Measurements from ENCODE around the gene XYLT1. TPM values are rescaled to one million over a fixed set of nuclear protein-coding genes. Genes with fewer than 3 reads are reported as not detected.

XYLT1 gene
- total and polyA plus RNA-seq, 10 of the 15 experiments (the other 5 are each of a cell fraction or from before 2014, with no cell fraction given): 0.88 to 14.8 (median 5.8) TPM

DNA sequence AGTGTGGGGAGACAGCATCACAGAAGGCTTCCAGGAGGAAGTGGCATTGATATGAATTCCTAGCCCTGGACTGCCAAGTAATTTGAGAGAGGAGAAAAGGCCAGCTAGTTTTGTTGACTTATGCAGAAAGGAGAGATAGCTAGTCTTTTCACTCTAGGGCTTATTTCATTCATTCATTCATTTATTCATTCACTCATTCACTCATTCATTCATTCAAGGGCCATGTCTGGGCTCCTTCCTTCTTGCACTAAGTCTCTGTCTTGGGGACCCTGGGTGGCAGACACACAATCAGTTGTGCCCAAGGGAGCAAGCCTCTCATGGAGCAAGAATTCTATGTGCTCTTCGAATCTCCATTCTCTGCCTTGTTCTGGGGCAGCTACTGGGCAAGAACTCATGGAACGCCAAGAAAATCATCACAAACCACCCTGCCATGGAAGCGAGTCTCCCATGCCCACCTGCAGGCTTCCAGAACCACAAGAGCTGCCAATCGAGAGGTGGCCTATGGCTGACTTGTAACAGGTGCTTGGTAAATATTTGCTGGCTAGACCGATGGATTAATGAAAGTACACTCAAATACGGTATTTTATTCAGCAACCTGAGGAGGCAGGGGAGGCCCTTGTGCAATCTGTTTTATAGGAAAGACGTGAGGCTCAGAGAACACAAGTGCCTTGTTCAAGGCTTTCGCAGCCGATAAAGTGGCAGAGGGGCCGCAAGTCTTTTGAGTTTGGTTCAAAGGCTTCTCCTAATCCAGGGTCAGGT lies 223.6 kb downstream of the XYLT1 start:
- ChIA-PET POLR2A (no interaction called here), SMC1A (ENCODE audit: uncharacterized antibody, unreplicated experiment) (interaction anchor here (1.0 to 1.8 kb wide), 3 partner anchors 8 to 54 kb away, joined by 3 to 9 read pairs (median 3); no protein-coding TSS in a partner anchor), CTCF (interaction anchor here (0.9 to 1.6 kb wide), 4 partner anchors 9 to 32 kb away, joined by 3 to 4 read pairs (median 4); no protein-coding TSS in a partner anchor), RAD21 (ENCODE audit: unreplicated experiment) (interaction anchor here (1.2 to 1.7 kb wide), 2 partner anchors 9 to 12 kb away, joined by 4 to 7 read pairs; no protein-coding TSS in a partner anchor)
- Histone ChIP-seq H3K36me3 (ENCODE audit: control insufficient read depth in 2 of 2, insufficient read depth in 2 of 2, low read length in 1 of 2) (0 out of 4 replicates have a peak, but pooled peaks cover 0 to 1% of the 10 kb centered on the region in 2 experiments), H3K27ac (ENCODE audit: control insufficient read depth, insufficient read depth) (no peak overlapping the region), H3K4me3 (no peak overlapping the region), H3K79me2 (ENCODE audit: control insufficient read depth, insufficient read depth, low read length) (no peaks in the 10 kb centered on the region), H3K4me2 (ENCODE audit: control insufficient read depth, insufficient read depth) (no peak overlapping the region), H2AFZ (ENCODE audit: control insufficient read depth, low read depth, low read length) (no peak overlapping the region), H3K4me1 (ENCODE audit: control insufficient read depth, insufficient read depth, low read length) (peaks cover 19% of the 10 kb centered on the region), H3K9ac (ENCODE audit: control insufficient read depth, insufficient read depth, low read length) (no peak overlapping the region), H3K9me3 (replicated peaks; ENCODE audit: control insufficient read depth, insufficient read depth, low read length) (no peaks in the 10 kb centered on the region), H3K27me3 (replicated peaks in 1 of 2; ENCODE audit: control insufficient read depth in 2 of 2, insufficient read depth in 2 of 2, low read length in 1 of 2) (no peaks in the 10 kb centered on the region), H4K20me1 (ENCODE audit: control insufficient read depth, insufficient read depth) (no peaks in the 10 kb centered on the region)
- no peak for DNase-seq (ENCODE audit: low read depth, low spot score)
- no peak for FAIRE-seq
- intact Hi-C loops (cut with micrococcal nuclease; ENCODE audit: unreplicated experiment): no loop called here
- no peak for TF ChIP-seq BACH1 (IDR thresholded peaks at IDR 0.05; ENCODE audit: borderline replicate concordance)
- peak; percentile 94 for TF ChIP-seq ZNF24 (IDR thresholded peaks at IDR 0.05)
- TF ChIP-seq RUNX3 (IDR thresholded peaks at IDR 0.05; ENCODE audit: low read length): no peak
- in situ Hi-C loops (cut with MboI): no loop called here
- 64% methylated on average over 10 of the region's 10 CpGs for WGBS (ENCODE audit: insufficient coverage, insufficient replicate concordance, low lambda C conversion rate, missing lambda C conversion rate)
- no TSS peak for BruUV-seq (replicated peaks)
- ATAC-seq: no peak

DNA sequence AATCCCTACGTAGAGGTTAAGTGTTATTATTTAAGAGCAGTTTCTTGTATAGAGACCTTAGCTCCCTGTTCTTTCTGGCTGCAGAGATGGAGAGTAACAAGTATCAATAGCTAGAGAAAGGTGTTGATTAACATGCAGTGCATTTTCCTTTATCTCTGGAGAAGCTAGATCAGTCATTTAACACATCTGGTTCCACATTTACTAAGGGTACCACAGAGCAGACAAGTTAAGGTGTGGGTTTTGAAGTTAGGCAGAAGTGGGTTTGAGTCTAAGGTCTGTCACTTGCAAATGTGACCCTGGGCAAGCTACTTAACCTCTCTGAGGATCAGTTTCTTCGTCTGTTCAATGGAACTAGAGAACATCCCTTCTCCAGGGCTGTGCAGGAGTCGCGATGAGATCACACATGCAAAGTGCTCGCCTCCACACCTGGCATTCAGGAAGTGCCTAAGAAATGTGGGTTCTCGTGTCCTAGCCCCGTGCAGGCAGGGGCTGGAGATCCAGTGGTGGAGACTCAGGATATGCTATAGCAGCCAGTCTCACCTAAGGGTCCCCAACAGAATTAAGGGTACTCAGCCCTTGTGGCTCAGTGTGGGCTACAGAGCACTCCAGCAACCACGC lies 224.4 kb downstream of the XYLT1 start:
- H3K9me3 ChIP-seq (replicated peaks; ENCODE audit: control insufficient read depth, insufficient read depth, low read length): no peaks in the 10 kb centered on the region
- ATAC-seq: no peak
- FAIRE-seq: no peak
- no peak overlapping the region for H2AFZ ChIP-seq (ENCODE audit: control insufficient read depth, low read depth, low read length)
- intact Hi-C loops (cut with micrococcal nuclease; ENCODE audit: unreplicated experiment): no loop called here
- no peaks in the 10 kb centered on the region for H3K27me3 ChIP-seq (replicated peaks in 1 of 2; ENCODE audit: control insufficient read depth in 2 of 2, insufficient read depth in 2 of 2, low read length in 1 of 2)
- no TSS peak for BruUV-seq (replicated peaks)
- ChIA-PET POLR2A (interaction anchor here (0.6 to 0.9 kb wide), 3 partner anchors 15 to 174 kb away, joined by 3 to 4 read pairs (median 4); no protein-coding TSS in a partner anchor), CTCF (interaction anchor here (0.9 to 1.6 kb wide), 5 partner anchors 8 to 33 kb away, joined by 3 to 4 read pairs (median 3); no protein-coding TSS in a partner anchor), RAD21 (ENCODE audit: unreplicated experiment) (interaction anchor here (0.9 to 1.7 kb wide), 4 partner anchors 8 to 13 kb away, joined by 3 to 7 read pairs (median 4); no protein-coding TSS in a partner anchor), SMC1A (ENCODE audit: uncharacterized antibody, unreplicated experiment) (interaction anchor here (0.9 to 1.8 kb wide), 6 partner anchors 9 to 157 kb away, joined by 3 to 9 read pairs (median 3); no protein-coding TSS in a partner anchor)
- no peak overlapping the region for H3K4me3 ChIP-seq
- peaks cover 14% of the 10 kb centered on the region for H3K4me1 ChIP-seq (ENCODE audit: control insufficient read depth, insufficient read depth, low read length)
- no peaks in the 10 kb centered on the region for H3K79me2 ChIP-seq (ENCODE audit: control insufficient read depth, insufficient read depth, low read length)
- 0 out of 4 replicates have a peak, but pooled peaks cover 0 to 1% of the 10 kb centered on the region in 2 experiments for H3K36me3 ChIP-seq (ENCODE audit: control insufficient read depth in 2 of 2, insufficient read depth in 2 of 2, low read length in 1 of 2)
- 34% methylated on average over 8 of the region's 8 CpGs for WGBS (ENCODE audit: insufficient coverage, insufficient replicate concordance, low lambda C conversion rate, missing lambda C conversion rate)
- H3K9ac ChIP-seq (ENCODE audit: control insufficient read depth, insufficient read depth, low read length): no peak overlapping the region
- in situ Hi-C loops (cut with MboI): no loop called here
- TF ChIP-seq EED (IDR thresholded peaks at IDR 0.05; ENCODE audit: low read depth): peak; percentile 20; the same call in 1 of the 2 replicates
- TF ChIP-seq, protein P1, sequence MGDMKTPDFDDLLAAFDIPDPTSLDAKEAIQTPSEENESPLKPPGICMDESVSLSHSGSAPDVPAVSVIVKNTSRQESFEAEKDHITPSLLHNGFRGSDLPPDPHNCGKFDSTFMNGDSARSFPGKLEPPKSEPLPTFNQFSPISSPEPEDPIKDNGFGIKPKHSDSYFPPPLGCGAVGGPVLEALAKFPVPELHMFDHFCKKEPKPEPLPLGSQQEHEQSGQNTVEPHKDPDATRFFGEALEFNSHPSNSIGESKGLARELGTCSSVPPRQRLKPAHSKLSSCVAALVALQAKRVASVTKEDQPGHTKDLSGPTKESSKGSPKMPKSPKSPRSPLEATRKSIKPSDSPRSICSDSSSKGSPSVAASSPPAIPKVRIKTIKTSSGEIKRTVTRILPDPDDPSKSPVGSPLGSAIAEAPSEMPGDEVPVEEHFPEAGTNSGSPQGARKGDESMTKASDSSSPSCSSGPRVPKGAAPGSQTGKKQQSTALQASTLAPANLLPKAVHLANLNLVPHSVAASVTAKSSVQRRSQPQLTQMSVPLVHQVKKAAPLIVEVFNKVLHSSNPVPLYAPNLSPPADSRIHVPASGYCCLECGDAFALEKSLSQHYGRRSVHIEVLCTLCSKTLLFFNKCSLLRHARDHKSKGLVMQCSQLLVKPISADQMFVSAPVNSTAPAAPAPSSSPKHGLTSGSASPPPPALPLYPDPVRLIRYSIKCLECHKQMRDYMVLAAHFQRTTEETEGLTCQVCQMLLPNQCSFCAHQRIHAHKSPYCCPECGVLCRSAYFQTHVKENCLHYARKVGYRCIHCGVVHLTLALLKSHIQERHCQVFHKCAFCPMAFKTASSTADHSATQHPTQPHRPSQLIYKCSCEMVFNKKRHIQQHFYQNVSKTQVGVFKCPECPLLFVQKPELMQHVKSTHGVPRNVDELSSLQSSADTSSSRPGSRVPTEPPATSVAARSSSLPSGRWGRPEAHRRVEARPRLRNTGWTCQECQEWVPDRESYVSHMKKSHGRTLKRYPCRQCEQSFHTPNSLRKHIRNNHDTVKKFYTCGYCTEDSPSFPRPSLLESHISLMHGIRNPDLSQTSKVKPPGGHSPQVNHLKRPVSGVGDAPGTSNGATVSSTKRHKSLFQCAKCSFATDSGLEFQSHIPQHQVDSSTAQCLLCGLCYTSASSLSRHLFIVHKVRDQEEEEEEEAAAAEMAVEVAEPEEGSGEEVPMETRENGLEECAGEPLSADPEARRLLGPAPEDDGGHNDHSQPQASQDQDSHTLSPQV (IDR thresholded peaks at IDR 0.05): no peak
- no peak for DNase-seq (ENCODE audit: low read depth, low spot score)
- H3K4me2 ChIP-seq (ENCODE audit: control insufficient read depth, insufficient read depth): no peak overlapping the region
- no peaks in the 10 kb centered on the region for H4K20me1 ChIP-seq (ENCODE audit: control insufficient read depth, insufficient read depth)
- no peak overlapping the region for H3K27ac ChIP-seq (ENCODE audit: control insufficient read depth, insufficient read depth)

Data from GM12878 (cell line).